Measurements from ENCODE around the gene SARM1.

SARM1 gene

GRCh38 chr17:28402844-28403243 is 31.4 kb downstream of the SARM1 start:
- ATAC-seq, result no peak
- TF ChIP-seq SNAI2 (CRISPR knock-in tag; IDR thresholded peaks at IDR 0.05) (no peak), OSR1 (CRISPR knock-in tag; IDR thresholded peaks at IDR 0.05) (no peak), BACH2 (CRISPR knock-in tag; IDR thresholded peaks at IDR 0.05; ENCODE audit: borderline replicate concordance) (no peak), ZFP30 (CRISPR knock-in tag; IDR thresholded peaks at IDR 0.05) (no peak), CSDC2 (CRISPR knock-in tag; IDR thresholded peaks at IDR 0.05) (no peak), ZNF70 (CRISPR knock-in tag; IDR thresholded peaks at IDR 0.05) (no peak), RARB (CRISPR knock-in tag; IDR thresholded peaks at IDR 0.05) (no peak), TCF4 (CRISPR knock-in tag; IDR thresholded peaks at IDR 0.05; ENCODE audit: borderline replicate concordance) (no peak), GLIS3 (CRISPR knock-in tag; IDR thresholded peaks at IDR 0.05) (no peak), POU6F1 (CRISPR knock-in tag; IDR thresholded peaks at IDR 0.05; ENCODE audit: borderline replicate concordance, low read depth) (no peak), ZFP3 (CRISPR knock-in tag; IDR thresholded peaks at IDR 0.05) (no peak), PATZ1 (CRISPR knock-in tag; IDR thresholded peaks at IDR 0.05; ENCODE audit: borderline replicate concordance) (no peak), CREB5 (CRISPR knock-in tag; IDR thresholded peaks at IDR 0.05; ENCODE audit: low read depth) (no peak), ZNF565 (CRISPR knock-in tag; conservative IDR thresholded peaks at IDR 0.05; ENCODE audit: low read depth) (no peak), ZNF8 (CRISPR knock-in tag; IDR thresholded peaks at IDR 0.05) (no peak), TOX (CRISPR knock-in tag; IDR thresholded peaks at IDR 0.05; ENCODE audit: borderline replicate concordance) (no peak), ESRRG (CRISPR knock-in tag; IDR thresholded peaks at IDR 0.05) (no peak), ZC3H10 (CRISPR knock-in tag; IDR thresholded peaks at IDR 0.05) (no peak)

GRCh38 chr17:28404007-28404406 is 32.5 kb downstream of the SARM1 start:
- ATAC-seq, result no peak
- TF ChIP-seq POU6F1 (CRISPR knock-in tag; IDR thresholded peaks at IDR 0.05; ENCODE audit: borderline replicate concordance, low read depth) (no peak), PATZ1 (CRISPR knock-in tag; IDR thresholded peaks at IDR 0.05; ENCODE audit: borderline replicate concordance) (no peak), ZNF565 (CRISPR knock-in tag; conservative IDR thresholded peaks at IDR 0.05; ENCODE audit: low read depth) (no peak), OSR1 (CRISPR knock-in tag; IDR thresholded peaks at IDR 0.05) (no peak)

- TF ChIP-seq RARB (CRISPR knock-in tag; IDR thresholded peaks at IDR 0.05) (no peak), ZFP30 (CRISPR knock-in tag; IDR thresholded peaks at IDR 0.05) (no peak), SNAI2 (CRISPR knock-in tag; IDR thresholded peaks at IDR 0.05) (no peak), ZFP3 (CRISPR knock-in tag; IDR thresholded peaks at IDR 0.05) (no peak), CREB5 (CRISPR knock-in tag; IDR thresholded peaks at IDR 0.05; ENCODE audit: low read depth) (no peak), PATZ1 (CRISPR knock-in tag; IDR thresholded peaks at IDR 0.05; ENCODE audit: borderline replicate concordance) (no peak), TCF4 (CRISPR knock-in tag; IDR thresholded peaks at IDR 0.05; ENCODE audit: borderline replicate concordance) (no peak), OSR1 (CRISPR knock-in tag; IDR thresholded peaks at IDR 0.05) (no peak)
- ATAC-seq, result no peak
These were observed 32.9 kb downstream of the SARM1 start for GRCh38 chr17:28404461-28404811.

Measured in SK-N-SH treated with all-trans-retinoic acid at 6 μM for 48 hours (cell line).